ENCODE data around the gene SETBP1. TPM values are rescaled to one million over a fixed set of nuclear protein-coding genes. Genes with fewer than 3 reads are reported as not detected.

The SETBP1 gene
- total RNA-seq, 1 experiment from 2014 or later: 0.05 TPM

- TF ChIP-seq POLR2A (IDR thresholded peaks at IDR 0.05; ENCODE audit: borderline replicate concordance, extremely low read depth, insufficient read depth, insufficient read length) (no peak), ZFX (IDR thresholded peaks at IDR 0.05) (no peak), REST (IDR thresholded peaks at IDR 0.05; ENCODE audit: low read depth) (no peak), SP1 (IDR thresholded peaks at IDR 0.05; ENCODE audit: low read depth) (no peak), EZH2 (IDR thresholded peaks at IDR 0.05) (no peak), FOSL1 (IDR thresholded peaks at IDR 0.05; ENCODE audit: low read depth) (no peak), ELF1 (IDR thresholded peaks at IDR 0.05; ENCODE audit: borderline replicate concordance, low read depth) (no peak), YY1 (IDR thresholded peaks at IDR 0.05; ENCODE audit: extremely low read depth, insufficient replicate concordance, low read depth, low read length) (no peak), EZH2phosphoT487 (IDR thresholded peaks at IDR 0.05; ENCODE audit: borderline replicate concordance) (no peak), JUND (IDR thresholded peaks at IDR 0.05) (no peak)
- Histone ChIP-seq H3K27ac (ENCODE audit: low read depth, low read length) (no peak overlapping the region), H3K4me3 (replicated peaks in 1 of 2; ENCODE audit: low read depth in 1 of 2, low read length in 2 of 2) (no peak overlapping the region), H3K27me3 (ENCODE audit: insufficient read depth, low read length) (no peaks in the 10 kb centered on the region), H3K9me2 (ENCODE audit: insufficient read depth) (no peaks in the 10 kb centered on the region), H3K36me3 (ENCODE audit: control insufficient read depth in 1 of 2, insufficient read depth in 2 of 2, low read length in 2 of 2) (no peaks in the 10 kb centered on the region), H3K79me2 (ENCODE audit: insufficient read depth, low read length) (no peaks in the 10 kb centered on the region), H3K4me1 (ENCODE audit: control insufficient read depth in 1 of 2, insufficient read depth in 2 of 2, low read length in 2 of 2) (no peaks in the 10 kb centered on the region), H3K4me2 (ENCODE audit: low read length) (no peak overlapping the region), H2AFZ (ENCODE audit: low read depth, low read length, poor library complexity, severe bottlenecking) (no peak overlapping the region), H3K9ac (ENCODE audit: low read length) (no peak overlapping the region), H4K20me1 (ENCODE audit: insufficient read depth) (no peaks in the 10 kb centered on the region), H3K9me3 (ENCODE audit: control insufficient read depth in 1 of 2, insufficient read depth in 1 of 2, low read depth in 1 of 2, low read length in 2 of 2) (peaks cover 6 to 25% of the 10 kb centered on the region in 2 experiments; a peak in 2 of 4 replicates)
- no TSS peak for BruUV-seq (replicated peaks)
- ATAC-seq: no peak
- DNase-seq (ENCODE audit: low read depth, low spot score): no peak
- ChIA-PET RAD21 (ENCODE audit: low non-redundant PET in 1 of 2, low total read pairs in 2 of 2, uncharacterized antibody in 2 of 2, unreplicated experiment in 2 of 2) (no interaction called here), CTCF (no interaction called here), POLR2A (no interaction called here)
- intact Hi-C loops (cut with micrococcal nuclease): no loop called here
These were observed 280.8 kb downstream of the SETBP1 start for GRCh38 chr18:44961288-44961995.
